Hepatocyte (in vitro differentiated cells): ENCODE data around the gene EIF1B. TPM values are rescaled to one million over a fixed set of nuclear protein-coding genes. Genes with fewer than 3 reads are reported as not detected.

Source experiments
- DNase-seq: peaks from one replicate; pipeline ENCODE4 v3.0.0-alpha.2; 2016; ENCODE audit warnings: low spot score
- H2AFZ ChIP-seq: fragments of 200-600 bp; sonication (generic); 2 replicates; pipeline ENCODE4 v1.6.0; 2016; ENCODE audit warnings: antibody characterized with exemption, mild to moderate bottlenecking
- H3K27ac ChIP-seq: fragments of 200-600 bp; sonication (generic); 2 replicates; pipeline ENCODE4 v1.5.1; 2016; ENCODE audit warnings: mild to moderate bottlenecking
- H3K27me3 ChIP-seq: fragments of 200-600 bp; sonication (generic); 2 replicates; pipeline ENCODE4 v1.6.1; 2016
- H3K36me3 ChIP-seq: fragments of 200-600 bp; sonication (generic); replicated peaks from 2 replicates; pipeline ENCODE4 v1.5.1; 2016; ENCODE audit warnings: low read depth; ENCODE audit not compliant: insufficient read depth
- H3K4me1 ChIP-seq: fragments of 200-600 bp; sonication (generic); 2 replicates; pipeline ENCODE4 v1.5.1; 2016; ENCODE audit warnings: mild to moderate bottlenecking, moderate library complexity; ENCODE audit not compliant: insufficient read depth
- H3K4me2 ChIP-seq: fragments of 200-600 bp; sonication (generic); 2 replicates; pipeline ENCODE4 v1.6.0; 2016
- H3K4me3 ChIP-seq: fragments of 200-600 bp; sonication (generic); 2 replicates; pipeline ENCODE4 v1.5.1; 2016; ENCODE audit warnings: mild to moderate bottlenecking
- H3K79me2 ChIP-seq: fragments of 200-600 bp; sonication (generic); 2 replicates; pipeline ENCODE4 v1.6.0; 2017; ENCODE audit warnings: mild to moderate bottlenecking
- H3K9me2 ChIP-seq: fragments of 200-600 bp; sonication (generic); replicated peaks from 2 replicates; pipeline ENCODE4 v1.6.0; 2017; ENCODE audit warnings: mild to moderate bottlenecking; ENCODE audit not compliant: insufficient read depth
- H3K9me3 ChIP-seq: fragments of 200-600 bp; sonication (generic); 2 replicates; pipeline ENCODE4 v1.5.1; 2016; ENCODE audit warnings: low read depth, mild to moderate bottlenecking
- H4K20me1 ChIP-seq: fragments of 200-600 bp; sonication (generic); 2 replicates; pipeline ENCODE4 v1.6.0; 2016; ENCODE audit warnings: mild to moderate bottlenecking; ENCODE audit not compliant: insufficient read depth, poor library complexity, severe bottlenecking
- EZH2 ChIP-seq: fragments of 200-600 bp; sonication (generic); IDR thresholded peaks from 2 replicates; pipeline ENCODE4 v1.6.1; 2016; ENCODE audit warnings: antibody characterized with exemption, mild to moderate bottlenecking, borderline replicate concordance
- EZH2phosphoT487 ChIP-seq: fragments of 200-600 bp; sonication (generic); IDR thresholded peaks from one replicate; pipeline ENCODE4 v1.6.1; 2018; ENCODE audit warnings: antibody characterized with exemption, mild to moderate bottlenecking, low read depth, moderate library complexity; ENCODE audit not compliant: unreplicated experiment, severe bottlenecking
- WGBS: methylation state at CpG from one replicate; pipeline ENCODE4 v1.1.6; 2016; ENCODE audit warnings: low lambda C conversion rate; ENCODE audit errors: missing lambda C conversion rate; 5-methylcytosine and 5-hydroxymethylcytosine counted together
- polyA plus RNA-seq: library from polyadenylated mRNA; unstranded; fragments of >200 nt; fragmentation: Nextera tagmentation; extraction: Ambion mirVana; gene quantifications from 2 replicates; pipeline ENCODE4 v1.2.1, GENCODE V29; 2016
- total RNA-seq: library from RNA; depleted of rRNA; stranded (reverse); fragments of >200 nt; gene quantifications from 2 replicates; pipeline ENCODE4 v1.2.3, GENCODE V29; 2014
- TF ChIP-seq, protein P1 (sequence below): fragments of 200-600 bp; sonication (generic); IDR thresholded peaks from 2 replicates; pipeline ENCODE4 v1.5.1; 2016; ENCODE audit warnings: antibody characterized with exemption, mild to moderate bottlenecking; ENCODE audit not compliant: poor library complexity

The EIF1B gene
- 34.4 and 42.2 TPM in 2 replicates for total RNA-seq
- 153 and 164 TPM in 2 replicates for polyA plus RNA-seq

GRCh38 chr3:40309418-40309924 is at the start of gene EIF1B:
Gene EIF1B, plus strand, starts transcription at chr3:40309707. Its CDS starts 235 bp downstream, at chr3:40309942.
- Histone ChIP-seq H2AFZ (peak within 1 kb of the TSS; percentile 97), H3K36me3 (no peaks in the 10 kb centered on the region), H4K20me1 (peaks cover 4% of the 10 kb centered on the region), H3K4me2 (peak within 1 kb of the TSS; percentile 82), H3K27ac (peak within 1 kb of the TSS; percentile 97), H3K4me1 (peaks cover 23% of the 10 kb centered on the region), H3K79me2 (peaks cover 23% of the 10 kb centered on the region), H3K9me2 (no peaks in the 10 kb centered on the region), H3K27me3 (no peaks in the 10 kb centered on the region), H3K4me3 (peak within 1 kb of the TSS; percentile 85), H3K9me3 (no peaks in the 10 kb centered on the region)
- TF ChIP-seq, protein P1, sequence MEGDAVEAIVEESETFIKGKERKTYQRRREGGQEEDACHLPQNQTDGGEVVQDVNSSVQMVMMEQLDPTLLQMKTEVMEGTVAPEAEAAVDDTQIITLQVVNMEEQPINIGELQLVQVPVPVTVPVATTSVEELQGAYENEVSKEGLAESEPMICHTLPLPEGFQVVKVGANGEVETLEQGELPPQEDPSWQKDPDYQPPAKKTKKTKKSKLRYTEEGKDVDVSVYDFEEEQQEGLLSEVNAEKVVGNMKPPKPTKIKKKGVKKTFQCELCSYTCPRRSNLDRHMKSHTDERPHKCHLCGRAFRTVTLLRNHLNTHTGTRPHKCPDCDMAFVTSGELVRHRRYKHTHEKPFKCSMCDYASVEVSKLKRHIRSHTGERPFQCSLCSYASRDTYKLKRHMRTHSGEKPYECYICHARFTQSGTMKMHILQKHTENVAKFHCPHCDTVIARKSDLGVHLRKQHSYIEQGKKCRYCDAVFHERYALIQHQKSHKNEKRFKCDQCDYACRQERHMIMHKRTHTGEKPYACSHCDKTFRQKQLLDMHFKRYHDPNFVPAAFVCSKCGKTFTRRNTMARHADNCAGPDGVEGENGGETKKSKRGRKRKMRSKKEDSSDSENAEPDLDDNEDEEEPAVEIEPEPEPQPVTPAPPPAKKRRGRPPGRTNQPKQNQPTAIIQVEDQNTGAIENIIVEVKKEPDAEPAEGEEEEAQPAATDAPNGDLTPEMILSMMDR = peak; percentile 95
- TF ChIP-seq EZH2phosphoT487 = no peak
- WGBS = under 1% methylated on average over 39 of the region's 50 CpGs
- peak; percentile 98 for DNase-seq

DNA sequence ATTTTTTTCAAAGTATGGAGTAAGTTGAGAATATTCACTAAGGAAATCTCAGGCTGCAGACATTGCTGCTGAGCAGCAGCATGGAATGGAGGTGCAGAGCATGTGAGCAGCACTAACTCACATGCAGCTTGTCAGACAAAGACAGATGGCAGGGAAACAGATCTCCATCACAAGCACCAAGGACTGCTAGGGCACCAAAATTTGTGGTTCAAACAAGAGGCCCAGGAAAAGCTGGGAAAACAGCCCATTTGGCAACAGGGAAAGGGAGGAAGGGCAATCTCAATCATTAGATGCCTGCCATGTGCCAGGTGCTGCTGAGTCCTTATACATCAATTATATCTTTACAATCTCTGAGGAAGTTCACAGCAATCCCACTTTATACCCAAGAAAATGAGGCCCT is 47.2 kb upstream of the EIF1B start:
- H3K4me3 ChIP-seq = no peak overlapping the region
- H3K27me3 ChIP-seq = no peaks in the 10 kb centered on the region
- H3K4me1 ChIP-seq = no peaks in the 10 kb centered on the region
- H3K9me3 ChIP-seq = no peaks in the 10 kb centered on the region
- no peaks in the 10 kb centered on the region for H3K36me3 ChIP-seq
- no peak overlapping the region for H3K4me2 ChIP-seq
- H2AFZ ChIP-seq = no peak overlapping the region
- no peak for DNase-seq
- H3K79me2 ChIP-seq = no peaks in the 10 kb centered on the region
- H3K9me2 ChIP-seq = no peaks in the 10 kb centered on the region
- no peak overlapping the region for H3K27ac ChIP-seq
- TF ChIP-seq EZH2 = no peak
- no peak for TF ChIP-seq EZH2phosphoT487
- TF ChIP-seq, protein P1 = no peak
- no peaks in the 10 kb centered on the region for H4K20me1 ChIP-seq

DNA sequence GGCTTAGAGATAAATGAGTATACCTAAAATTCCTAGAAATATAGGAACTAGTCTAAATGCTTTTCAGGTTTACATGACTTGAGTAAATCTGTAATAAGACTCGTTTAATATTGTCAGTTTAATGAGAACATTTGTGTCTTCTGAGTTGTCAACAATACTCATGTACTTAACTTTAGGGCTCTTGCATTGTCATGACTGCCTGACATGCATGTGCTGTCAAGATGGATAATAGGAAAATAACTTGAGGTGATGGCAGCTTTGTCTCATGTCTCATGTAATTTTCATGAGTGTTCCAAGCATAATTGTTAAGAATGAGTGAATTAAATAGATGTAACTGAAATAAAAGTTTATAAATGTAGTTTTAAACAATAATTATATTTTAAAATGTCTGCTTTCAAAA is 45.1 kb upstream of the EIF1B start:
- Histone ChIP-seq H3K27ac (no peak overlapping the region), H3K4me1 (no peaks in the 10 kb centered on the region), H3K9me3 (no peaks in the 10 kb centered on the region), H2AFZ (no peak overlapping the region), H3K4me2 (no peak overlapping the region), H3K79me2 (no peaks in the 10 kb centered on the region), H4K20me1 (no peaks in the 10 kb centered on the region), H3K9me2 (no peaks in the 10 kb centered on the region), H3K4me3 (no peak overlapping the region), H3K27me3 (no peaks in the 10 kb centered on the region), H3K36me3 (no peaks in the 10 kb centered on the region)
- TF ChIP-seq EZH2phosphoT487 (no peak), EZH2 (no peak)
- TF ChIP-seq, protein P1 = no peak
- no peak for DNase-seq
- 83% methylated on average over 1 of the region's 1 CpG for WGBS

DNA sequence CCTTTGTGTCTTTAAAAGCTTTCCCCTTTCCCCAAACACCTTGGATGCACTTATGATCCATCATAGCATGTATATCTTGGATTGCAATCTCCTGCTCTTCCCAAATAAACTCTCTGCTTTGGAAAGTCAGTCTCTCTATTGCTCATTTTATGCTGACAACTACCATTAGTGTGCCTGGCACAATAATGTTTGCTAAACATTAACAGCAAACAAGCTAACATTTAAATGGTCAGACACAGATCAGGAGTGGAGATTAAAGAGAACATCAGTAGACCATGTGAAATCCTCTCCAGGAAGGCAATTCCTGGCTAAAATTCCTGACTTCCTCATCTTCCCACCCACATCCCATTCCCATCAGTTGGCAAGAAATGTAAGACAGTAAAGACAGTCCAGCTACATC is 44.3 kb upstream of the EIF1B start:
- H3K4me3 ChIP-seq = no peak overlapping the region
- no peaks in the 10 kb centered on the region for H4K20me1 ChIP-seq
- no peak for DNase-seq
- H3K4me1 ChIP-seq = no peaks in the 10 kb centered on the region
- no peak overlapping the region for H3K4me2 ChIP-seq
- no peak overlapping the region for H3K27ac ChIP-seq
- H3K79me2 ChIP-seq = no peaks in the 10 kb centered on the region
- H3K36me3 ChIP-seq = no peaks in the 10 kb centered on the region
- H3K9me2 ChIP-seq = no peaks in the 10 kb centered on the region
- no peak overlapping the region for H2AFZ ChIP-seq
- H3K27me3 ChIP-seq = no peaks in the 10 kb centered on the region
- TF ChIP-seq EZH2 = no peak
- TF ChIP-seq, protein P1 = no peak
- TF ChIP-seq EZH2phosphoT487 = no peak
- no peaks in the 10 kb centered on the region for H3K9me3 ChIP-seq
